Spinal cord (tissue), 10 donors: ENCODE measurements around the gene ATP6V1F. TPM values are rescaled to one million over a fixed set of nuclear protein-coding genes. Genes with fewer than 3 reads are reported as not detected.

Source experiments
- DNase-seq, 6 donors: peaks; one replicate each; pipeline versions ENCODE4 v3.0.0 to v3.0.0-alpha.2; 2013 to 2015; ENCODE audit warnings: low spot score in 6 of 6, low read depth in 4 of 6
- H3K27ac ChIP-seq: one replicate; pipeline ENCODE4 v1.5.1; 2013; ENCODE audit warnings: low read depth, low read length, control low read depth
- H3K27me3 ChIP-seq: one replicate; pipeline ENCODE4 v1.6.1; 2013; ENCODE audit warnings: low read length; ENCODE audit not compliant: control insufficient read depth, insufficient read depth
- H3K36me3 ChIP-seq: one replicate; pipeline ENCODE4 v1.6.1; 2013; ENCODE audit warnings: low read length; ENCODE audit not compliant: control insufficient read depth, insufficient read depth
- H3K4me1 ChIP-seq: one replicate; pipeline ENCODE4 v1.6.1; 2013; ENCODE audit warnings: low read length; ENCODE audit not compliant: control insufficient read depth, insufficient read depth
- H3K4me3 ChIP-seq: one replicate; pipeline ENCODE4 v1.5.1; 2013; ENCODE audit warnings: low read depth, low read length, control low read depth
- H3K9me3 ChIP-seq: one replicate; pipeline ENCODE4 v1.6.1; 2013; ENCODE audit warnings: low read length; ENCODE audit not compliant: control insufficient read depth, insufficient read depth
- WGBS: methylation state at CpG from one replicate; pipeline ENCODE4 v1.1.5; 2013; ENCODE audit warnings: missing lambda C conversion rate; ENCODE audit not compliant: insufficient coverage; 5-methylcytosine and 5-hydroxymethylcytosine counted together
- polyA plus RNA-seq, 2 donors: library from polyadenylated mRNA; unstranded; fragments of 120-200 nt; gene quantifications; one replicate each; pipeline ENCODE4 v1.2.1, GENCODE V29; 2013; ENCODE audit not compliant: insufficient read length in 2 of 2
- total RNA-seq, 2 donors: library from RNA; depleted of rRNA in 1 of 2; stranded (reverse); fragments of 120-200 nt in 1 of 2; fragments of >200 nt in 1 of 2; gene quantifications; one replicate each; pipeline versions ENCODE4 v1.2.3 to v1.2.4, GENCODE V29; 2013 to 2014
- donor health status: healthy.

The ATP6V1F gene
- total and polyA plus RNA-seq, 4 donors: 82.8 to 261 (median 198) TPM

GRCh38 chr7:128847721-128848211 lies 14.9 kb upstream of the ATP6V1F start:
- no peak for DNase-seq
- 91% methylated on average over 16 of the region's 17 CpGs for WGBS
- H3K27me3 ChIP-seq: no peaks in the 10 kb centered on the region
- no peaks in the 10 kb centered on the region for H3K9me3 ChIP-seq
- H3K36me3 ChIP-seq: peaks cover 97% of the 10 kb centered on the region
- H3K27ac ChIP-seq: no peak overlapping the region
- no peaks in the 10 kb centered on the region for H3K4me1 ChIP-seq
- H3K4me3 ChIP-seq: no peak overlapping the region

GRCh38 chr7:128848289-128849155 lies 14.1 kb upstream of the ATP6V1F start:
- no peak overlapping the region for H3K27ac ChIP-seq
- H3K9me3 ChIP-seq: no peaks in the 10 kb centered on the region
- DNase-seq: no peak
- WGBS: 92% methylated on average over 27 of the region's 31 CpGs
- no peaks in the 10 kb centered on the region for H3K27me3 ChIP-seq
- H3K36me3 ChIP-seq: peaks cover 97% of the 10 kb centered on the region
- H3K4me1 ChIP-seq: no peaks in the 10 kb centered on the region
- no peak overlapping the region for H3K4me3 ChIP-seq

GRCh38 chr7:128849156-128849515 lies 13.5 kb upstream of the ATP6V1F start:
- Histone ChIP-seq H3K4me3 (no peak overlapping the region), H3K27me3 (no peaks in the 10 kb centered on the region), H3K4me1 (no peaks in the 10 kb centered on the region), H3K9me3 (no peaks in the 10 kb centered on the region), H3K27ac (no peak overlapping the region), H3K36me3 (peaks cover 97% of the 10 kb centered on the region)
- DNase-seq: no peak
- 98% methylated on average over 8 of the region's 16 CpGs for WGBS

- Histone ChIP-seq H3K27ac (no peak overlapping the region), H3K36me3 (peaks cover 97% of the 10 kb centered on the region), H3K4me3 (no peak overlapping the region), H3K27me3 (no peaks in the 10 kb centered on the region), H3K9me3 (no peaks in the 10 kb centered on the region), H3K4me1 (no peaks in the 10 kb centered on the region)
- DNase-seq: no peak
- whole genome bisulfite sequencing: 88% methylated on average over 18 of the region's 18 CpGs
These were observed 12.7 kb upstream of the ATP6V1F start for GRCh38 chr7:128849804-128850490.

GRCh38 chr7:128852537-128853254 lies 10.0 kb upstream of the ATP6V1F start:
- no peak for DNase-seq
- Histone ChIP-seq H3K36me3 (peaks cover 96% of the 10 kb centered on the region), H3K27ac (no peak overlapping the region), H3K4me1 (no peaks in the 10 kb centered on the region), H3K9me3 (no peaks in the 10 kb centered on the region), H3K27me3 (no peaks in the 10 kb centered on the region), H3K4me3 (no peak overlapping the region)
- 87% methylated on average over 28 of the region's 28 CpGs for WGBS

- Histone ChIP-seq H3K27me3 (no peaks in the 10 kb centered on the region), H3K4me3 (no peak overlapping the region), H3K9me3 (no peaks in the 10 kb centered on the region), H3K27ac (no peak overlapping the region), H3K4me1 (no peaks in the 10 kb centered on the region), H3K36me3 (peaks cover 94% of the 10 kb centered on the region)
- 94% methylated on average over 22 of the region's 23 CpGs for WGBS
- no peak for DNase-seq
These were observed 8.9 kb upstream of the ATP6V1F start for GRCh38 chr7:128853799-128854198.

GRCh38 chr7:128854396-128854795 lies 8.3 kb upstream of the ATP6V1F start:
- whole genome bisulfite sequencing: 92% methylated on average over 21 of the region's 21 CpGs
- Histone ChIP-seq H3K4me3 (no peak overlapping the region), H3K27ac (no peak overlapping the region), H3K27me3 (no peaks in the 10 kb centered on the region), H3K36me3 (peaks cover 93% of the 10 kb centered on the region), H3K9me3 (no peaks in the 10 kb centered on the region), H3K4me1 (peaks cover 5% of the 10 kb centered on the region)
- DNase-seq: no peak

GRCh38 chr7:128855559-128855958 lies 7.1 kb upstream of the ATP6V1F start:
- no peak for DNase-seq
- Histone ChIP-seq H3K4me1 (peaks cover 12% of the 10 kb centered on the region), H3K27me3 (no peaks in the 10 kb centered on the region), H3K36me3 (peaks cover 86% of the 10 kb centered on the region), H3K4me3 (no peak overlapping the region), H3K27ac (no peak overlapping the region), H3K9me3 (no peaks in the 10 kb centered on the region)
- WGBS: 85% methylated on average over 3 of the region's 3 CpGs

- Histone ChIP-seq H3K4me3 (no peak overlapping the region), H3K4me1 (peaks cover 12% of the 10 kb centered on the region), H3K27ac (no peak overlapping the region), H3K27me3 (no peaks in the 10 kb centered on the region), H3K9me3 (no peaks in the 10 kb centered on the region), H3K36me3 (peaks cover 80% of the 10 kb centered on the region)
- 82% methylated on average over 7 of the region's 17 CpGs for WGBS
- no peak for DNase-seq
These were observed 6.5 kb upstream of the ATP6V1F start for GRCh38 chr7:128856001-128856718.
